Measurements from ENCODE around the gene AATF. TPM values are rescaled to one million over a fixed set of nuclear protein-coding genes. Genes with fewer than 3 reads are reported as not detected.

Gene AATF
- total and polyA plus RNA-seq, 2 of the 8 experiments (the other 6 are each of a cell fraction or from before 2014, with no cell fraction given): 20.1 to 62.8 TPM

GRCh38 chr17:36989173-36989572 lies 40.4 kb downstream of the AATF start (continued):
- TF ChIP-seq TAF7 (optimal IDR thresholded peaks at IDR 0.05; ENCODE audit: borderline replicate concordance, low read depth, low read length) (no peak), POU5F1 (IDR thresholded peaks at IDR 0.05; ENCODE audit: low read depth, low read length) (no peak), RAD21 (IDR thresholded peaks at IDR 0.05 in 1 of 2, conservative IDR thresholded peaks at IDR 0.05 in 1 of 2; ENCODE audit: low read depth in 2 of 2, low read length in 2 of 2) (no peak)

Data from H1 (cell line).